HCT116 (cell line): ENCODE data around the gene TCF7. TPM values are rescaled to one million over a fixed set of nuclear protein-coding genes. Genes with fewer than 3 reads are reported as not detected.

Experiments
- ATAC-seq: fragments of 200-7000 bp; cut with Tn5 transposase; 2 replicates; pipeline ENCODE4 v1.9.1; 2020; ENCODE audit warnings: mild to moderate bottlenecking, moderate library complexity
- BruUV-seq: library from RNA; stranded (reverse); fragments of 400-500 nt; replicated peaks from 2 replicates; lab custom pipeline; 2021; lab: Mats Ljungman, UMichigan
- CTCF ChIA-PET: fragments of 300-600 bp; sonication (Branson Sonifier 250); formaldehyde crosslinking; loops from one replicate; lab custom pipeline; 2021; ENCODE audit warnings: antibody characterized with exemption; lab: Charles Lee
- POLR2A ChIA-PET: fragments of 300-600, 350-600 bp; sonication (Branson Sonifier 250); formaldehyde crosslinking; loops from one replicate; lab custom pipeline; 2021; ENCODE audit warnings: antibody characterized with exemption; lab: Charles Lee
- RAD21 ChIA-PET, 2 experiments: fragments of 300-600 bp; sonication (Branson Sonifier 250); formaldehyde crosslinking; loops; one replicate each; lab custom pipeline; 2023; ENCODE audit warnings: low total read pairs in 2 of 2; ENCODE audit not compliant: uncharacterized antibody in 2 of 2, unreplicated experiment in 2 of 2, low non-redundant PET in 1 of 2; lab: Charles Lee
- DNase-seq: peaks from one replicate; pipeline ENCODE4 v3.0.0-alpha.2; 2010; ENCODE audit warnings: low read depth, low spot score
- H2AFZ ChIP-seq: fragments of 200-600 bp; shearing (Covaris generic), sonication (generic); 2 replicates; pipeline ENCODE4 v1.6.1; 2017; ENCODE audit warnings: low read depth, mixed run types, mixed read lengths, antibody characterized with exemption, low read length; ENCODE audit not compliant: poor library complexity, severe bottlenecking
- H3K27ac ChIP-seq: 2 replicates; pipeline ENCODE4 v1.5.1; 2012; ENCODE audit warnings: low read depth, low read length
- H3K27me3 ChIP-seq: fragments of 200-600 bp; sonication (generic); 2 replicates; pipeline ENCODE4 v1.6.1; 2016; ENCODE audit warnings: mixed run types, low read length, mixed read lengths; ENCODE audit not compliant: insufficient read depth
- H3K36me3 ChIP-seq, 2 experiments: fragments of 200-500 bp in 1 of 2; fragments of 200-600 bp in 1 of 2; sonication (Bioruptor generic) in 1 of 2; sonication (generic) in 1 of 2; 2 replicates each; pipeline versions ENCODE4 v1.5.1 to v1.6.1; 2014 to 2016; ENCODE audit warnings: low read length in 2 of 2, inconsistent platforms in 1 of 2, mixed read lengths in 1 of 2, mixed run types in 1 of 2; ENCODE audit not compliant: insufficient read depth in 2 of 2, control insufficient read depth in 1 of 2
- H3K4me1 ChIP-seq, 2 experiments: fragments of 200-600 bp in 1 of 2; sonication (generic) in 1 of 2; 2 replicates each; pipeline versions ENCODE4 v1.5.1 to v1.6.1; 2012 to 2017; ENCODE audit warnings: low read length in 2 of 2, inconsistent platforms in 1 of 2, mild to moderate bottlenecking in 1 of 2, mixed read lengths in 1 of 2, mixed run types in 1 of 2, moderate library complexity in 1 of 2; ENCODE audit not compliant: insufficient read depth in 2 of 2, control insufficient read depth in 1 of 2
- H3K4me2 ChIP-seq: fragments of 200-600 bp; sonication (generic); 2 replicates; pipeline ENCODE4 v1.6.1; 2017; ENCODE audit warnings: mixed run types, low read length, mixed read lengths
- H3K4me3 ChIP-seq, 2 experiments: fragments of 200-600 bp in 1 of 2; sonication (generic) in 1 of 2; replicated peaks in 1 of 2; 2 replicates each; pipeline ENCODE4 v1.5.1; 2011 to 2016; ENCODE audit warnings: low read length in 2 of 2, control low read depth in 1 of 2, low read depth in 1 of 2, mild to moderate bottlenecking in 1 of 2, mixed read lengths in 1 of 2, mixed run types in 1 of 2
- H3K79me2 ChIP-seq: fragments of 200-600 bp; sonication (generic); 2 replicates; pipeline ENCODE4 v1.6.1; 2017; ENCODE audit warnings: mild to moderate bottlenecking, mixed run types, low read length, moderate library complexity, mixed read lengths; ENCODE audit not compliant: insufficient read depth
- H3K9ac ChIP-seq: fragments of 200-600 bp; sonication (generic); 2 replicates; pipeline ENCODE4 v1.6.1; 2016; ENCODE audit warnings: low read length, mixed read lengths
- H3K9me2 ChIP-seq: fragments of 200-600 bp; sonication (generic), shearing (Covaris generic); 2 replicates; pipeline ENCODE4 v1.6.1; 2017; ENCODE audit warnings: mixed run types, mild to moderate bottlenecking, moderate library complexity; ENCODE audit not compliant: insufficient read depth
- H3K9me3 ChIP-seq, 2 experiments: fragments of 200-500 bp in 1 of 2; fragments of 200-600 bp in 1 of 2; sonication (Bioruptor generic) in 1 of 2; sonication (generic) in 1 of 2; 2 replicates each; pipeline ENCODE4 v1.6.1; 2014 to 2017; ENCODE audit warnings: low read length in 2 of 2, mixed read lengths in 2 of 2, inconsistent platforms in 1 of 2, low read depth in 1 of 2, mild to moderate bottlenecking in 1 of 2, mixed run types in 1 of 2, moderate library complexity in 1 of 2; ENCODE audit not compliant: control insufficient read depth in 1 of 2, insufficient read depth in 1 of 2
- H4K20me1 ChIP-seq: fragments of 200-600 bp; sonication (generic), shearing (Covaris generic); 2 replicates; pipeline ENCODE4 v1.6.1; 2017; ENCODE audit warnings: mixed run types, mild to moderate bottlenecking, moderate library complexity; ENCODE audit not compliant: insufficient read depth
- CEBPB ChIP-seq: IDR thresholded peaks from 2 replicates; pipeline ENCODE4 v1.6.1; 2012; ENCODE audit warnings: low read depth
- JUND ChIP-seq: IDR thresholded peaks from 2 replicates; pipeline ENCODE4 v1.6.1; 2012
- POLR2AphosphoS5 ChIP-seq: IDR thresholded peaks from 2 replicates; pipeline ENCODE4 v1.6.1; 2011; ENCODE audit warnings: mild to moderate bottlenecking, low read depth, low read length, moderate library complexity
- ZFX ChIP-seq: fragments of 450-650 bp; IDR thresholded peaks from 2 replicates; pipeline ENCODE4 v1.6.1; 2017
- ZNF274 ChIP-seq: fragments of 200-500 bp; sonication (Bioruptor generic); IDR thresholded peaks from 2 replicates; pipeline ENCODE4 v1.6.1; 2014; ENCODE audit warnings: mild to moderate bottlenecking, low read depth, low read length, inconsistent platforms
- intact Hi-C: fragments of 100-400 bp; cut with micrococcal nuclease; formaldehyde crosslinking; loops from 2 replicates; pipeline ENCODE4 v1.10.0; 2022
- total RNA-seq: library from RNA; stranded (reverse); gene quantifications from one replicate; pipeline ENCODE4 v1.2.1, GENCODE V29; 2021; ENCODE audit not compliant: unreplicated experiment
- TF ChIP-seq, protein P1 (sequence below): IDR thresholded peaks from 2 replicates; pipeline ENCODE4 v1.6.1; 2012
- TF ChIP-seq, protein P2 (sequence below): IDR thresholded peaks from 2 replicates; pipeline ENCODE4 v1.6.1; 2011; ENCODE audit warnings: mild to moderate bottlenecking, low read length, moderate library complexity; ENCODE audit not compliant: insufficient replicate concordance; ENCODE audit errors: extremely low read depth

Gene TCF7
- total RNA-seq, 1 experiment from 2014 or later, result 17.8 TPM

- TF ChIP-seq ZFX (no peak), JUND (no peak), CEBPB (no peak)
- TF ChIP-seq, protein P1, sequence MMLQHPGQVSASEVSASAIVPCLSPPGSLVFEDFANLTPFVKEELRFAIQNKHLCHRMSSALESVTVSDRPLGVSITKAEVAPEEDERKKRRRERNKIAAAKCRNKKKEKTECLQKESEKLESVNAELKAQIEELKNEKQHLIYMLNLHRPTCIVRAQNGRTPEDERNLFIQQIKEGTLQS, result no peak
- TF ChIP-seq, all 23 proteins: peak for 0
- intact Hi-C loops, result no loop called here
- ATAC-seq, result no peak
- H3K4me2 ChIP-seq, result no peak overlapping the region
- ChIA-PET POLR2A (no interaction called here), CTCF (no interaction called here), RAD21 (no interaction called here)
- no peaks in the 10 kb centered on the region for H3K79me2 ChIP-seq
- no peaks in the 10 kb centered on the region for H4K20me1 ChIP-seq
- no peaks in the 10 kb centered on the region for H3K4me1 ChIP-seq
- no peaks in the 10 kb centered on the region for H3K27me3 ChIP-seq
- no peak overlapping the region for H2AFZ ChIP-seq
- no peaks in the 10 kb centered on the region for H3K36me3 ChIP-seq
- H3K9me2 ChIP-seq, result no peaks in the 10 kb centered on the region
- H3K27ac ChIP-seq, result no peak overlapping the region
- H3K9me3 ChIP-seq, result no peaks in the 10 kb centered on the region
- H3K4me3 ChIP-seq, result no peak overlapping the region
- BruUV-seq, result no TSS peak
- H3K9ac ChIP-seq, result no peak overlapping the region
- no peak for DNase-seq
Observed at GRCh38 chr5:134079748-134080581, 34.5 kb upstream of the TCF7 start.

DNA sequence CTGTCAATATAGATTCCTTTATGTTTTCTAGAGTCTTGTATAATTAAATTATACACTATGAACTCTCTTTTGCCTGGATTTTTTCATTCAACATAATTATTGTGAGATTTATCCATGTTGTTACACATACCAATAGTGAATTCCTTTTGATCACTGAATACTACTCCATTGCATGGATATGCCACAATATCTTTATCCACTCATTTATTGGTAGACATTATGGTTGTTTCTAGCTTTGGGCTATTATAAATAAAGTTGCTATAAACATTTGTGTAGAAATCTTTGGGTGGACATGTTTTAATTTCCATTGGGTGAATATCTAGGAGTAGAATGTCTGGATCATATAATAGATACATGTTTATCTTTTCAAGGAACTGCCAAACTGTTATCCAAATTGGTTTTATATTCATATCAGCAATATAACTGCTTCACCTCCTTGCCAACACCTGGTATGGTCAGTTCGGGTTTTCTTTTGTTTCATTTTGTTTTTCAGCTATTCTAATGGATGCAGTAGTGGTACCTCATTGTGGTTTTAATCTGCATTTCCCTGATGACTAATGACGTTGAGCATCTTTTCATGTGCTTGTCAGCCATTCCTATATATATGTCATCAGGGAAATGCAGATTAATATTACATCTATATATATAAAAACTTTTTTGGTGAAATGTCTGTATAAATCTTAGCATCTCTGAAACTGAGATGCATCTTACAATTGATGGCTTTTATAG is 32.1 kb upstream of the TCF7 start:
- ChIA-PET CTCF (no interaction called here), RAD21 (no interaction called here), POLR2A (no interaction called here)
- Histone ChIP-seq H3K4me2 (no peak overlapping the region), H3K4me3 (no peak overlapping the region), H3K9me3 (no peaks in the 10 kb centered on the region), H3K36me3 (no peaks in the 10 kb centered on the region), H3K27ac (no peak overlapping the region), H3K9ac (no peak overlapping the region), H4K20me1 (no peaks in the 10 kb centered on the region), H3K9me2 (no peaks in the 10 kb centered on the region), H3K4me1 (no peaks in the 10 kb centered on the region), H2AFZ (no peak overlapping the region), H3K27me3 (no peaks in the 10 kb centered on the region), H3K79me2 (no peaks in the 10 kb centered on the region)
- ATAC-seq, result no peak
- BruUV-seq, result no TSS peak
- TF ChIP-seq, protein P2, sequence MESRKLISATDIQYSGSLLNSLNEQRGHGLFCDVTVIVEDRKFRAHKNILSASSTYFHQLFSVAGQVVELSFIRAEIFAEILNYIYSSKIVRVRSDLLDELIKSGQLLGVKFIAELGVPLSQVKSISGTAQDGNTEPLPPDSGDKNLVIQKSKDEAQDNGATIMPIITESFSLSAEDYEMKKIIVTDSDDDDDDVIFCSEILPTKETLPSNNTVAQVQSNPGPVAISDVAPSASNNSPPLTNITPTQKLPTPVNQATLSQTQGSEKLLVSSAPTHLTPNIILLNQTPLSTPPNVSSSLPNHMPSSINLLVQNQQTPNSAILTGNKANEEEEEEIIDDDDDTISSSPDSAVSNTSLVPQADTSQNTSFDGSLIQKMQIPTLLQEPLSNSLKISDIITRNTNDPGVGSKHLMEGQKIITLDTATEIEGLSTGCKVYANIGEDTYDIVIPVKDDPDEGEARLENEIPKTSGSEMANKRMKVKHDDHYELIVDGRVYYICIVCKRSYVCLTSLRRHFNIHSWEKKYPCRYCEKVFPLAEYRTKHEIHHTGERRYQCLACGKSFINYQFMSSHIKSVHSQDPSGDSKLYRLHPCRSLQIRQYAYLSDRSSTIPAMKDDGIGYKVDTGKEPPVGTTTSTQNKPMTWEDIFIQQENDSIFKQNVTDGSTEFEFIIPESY, result no peak
- no peak for TF ChIP-seq POLR2AphosphoS5
- TF ChIP-seq ZNF274, result no peak
- TF ChIP-seq, protein P1, result no peak
- intact Hi-C loops, result no loop called here
- DNase-seq, result no peak
